Stimulated activated naive CD8-positive, alpha-beta T cell treated with anti-CD3 and anti-CD28 coated beads, Interleukin-15, Interleukin-2, amounts not matched to agents 100 U/mL and 50 U/mL, for 24 hours (primary cell): Measurements from ENCODE around the gene EMX2.

Source experiments
- ATAC-seq: fragments of 150-1000 bp; cut with Tn5 transposase; one replicate; pipeline ENCODE4 v1.10.0; 2021
- DNase-seq: peaks from one replicate; pipeline ENCODE4 v3.0.0; 2021

Gene EMX2

GRCh38 chr10:117544711-117545140 is 2.2 kb downstream of the EMX2 start:
- DNase-seq (no peak), ATAC-seq (no peak)

GRCh38 chr10:117545141-117546019 is 2.8 kb downstream of the EMX2 start:
- no peak for DNase-seq
- no peak for ATAC-seq

DNA sequence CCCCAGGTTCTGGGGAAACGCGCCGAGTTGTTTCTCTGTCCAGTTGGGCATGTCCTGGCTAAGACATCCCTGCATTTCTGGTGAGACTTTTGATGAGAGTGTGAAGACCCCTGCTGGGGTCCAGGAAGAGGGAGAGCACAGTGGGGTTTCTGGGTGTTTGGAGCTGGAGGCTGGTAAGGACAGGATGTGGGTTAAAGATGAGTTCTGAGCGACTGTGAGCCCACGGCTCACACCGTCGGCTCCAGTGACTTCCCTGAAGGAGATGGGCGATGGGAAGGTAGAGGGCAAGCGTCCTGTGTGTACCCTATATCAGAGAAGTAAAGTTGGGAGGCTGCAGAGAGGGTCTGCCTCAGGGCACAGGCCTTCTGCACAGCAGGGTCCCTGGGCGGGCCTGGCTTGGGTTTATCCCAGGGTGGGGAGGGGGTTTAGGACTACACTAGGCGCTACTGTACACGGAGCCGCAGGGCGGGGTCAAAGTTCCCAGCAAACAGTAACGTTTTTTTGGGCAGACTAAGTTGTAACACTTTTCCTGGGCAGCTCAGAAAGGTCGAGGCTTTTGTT is 3.6 kb downstream of the EMX2 start:
- DNase-seq (no peak), ATAC-seq (no peak)

DNA sequence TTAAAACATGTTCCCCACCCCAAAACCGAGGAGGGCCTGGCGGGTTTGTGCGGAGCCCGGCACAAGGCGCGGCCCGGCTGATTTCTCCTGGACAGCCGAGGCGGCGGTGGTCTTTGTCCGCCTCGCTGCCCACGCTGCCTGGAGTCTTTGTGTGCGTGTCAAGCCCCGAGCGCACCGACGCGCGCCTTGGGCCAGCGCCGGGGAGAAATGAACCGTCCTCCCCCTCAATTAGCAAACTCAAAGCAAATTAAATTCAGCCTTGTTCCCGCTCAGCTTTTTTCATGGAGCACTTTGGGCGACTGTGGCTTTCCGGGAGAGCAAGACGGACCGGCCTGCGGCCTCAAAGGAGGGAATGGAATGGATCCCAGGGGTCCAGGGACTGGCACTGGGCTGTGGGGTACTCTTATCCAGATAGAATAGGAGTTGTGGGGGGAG is 4.1 kb downstream of the EMX2 start:
- no peak for DNase-seq
- ATAC-seq: no peak

- no peak for ATAC-seq
- DNase-seq: no peak
Observed at GRCh38 chr10:117547016-117547715, 4.6 kb downstream of the EMX2 start.

- no peak for ATAC-seq
- no peak for DNase-seq
Observed at GRCh38 chr10:117547716-117548668, 5.4 kb downstream of the EMX2 start.

GRCh38 chr10:117549100-117549585 is 6.6 kb downstream of the EMX2 start:
- ATAC-seq (no peak), DNase-seq (no peak)

- ATAC-seq (no peak), DNase-seq (no peak)
Observed at GRCh38 chr10:117550076-117550475, 7.5 kb downstream of the EMX2 start.

- ATAC-seq: no peak
Observed at GRCh38 chr10:117550599-117551329, 8.2 kb downstream of the EMX2 start.

DNA sequence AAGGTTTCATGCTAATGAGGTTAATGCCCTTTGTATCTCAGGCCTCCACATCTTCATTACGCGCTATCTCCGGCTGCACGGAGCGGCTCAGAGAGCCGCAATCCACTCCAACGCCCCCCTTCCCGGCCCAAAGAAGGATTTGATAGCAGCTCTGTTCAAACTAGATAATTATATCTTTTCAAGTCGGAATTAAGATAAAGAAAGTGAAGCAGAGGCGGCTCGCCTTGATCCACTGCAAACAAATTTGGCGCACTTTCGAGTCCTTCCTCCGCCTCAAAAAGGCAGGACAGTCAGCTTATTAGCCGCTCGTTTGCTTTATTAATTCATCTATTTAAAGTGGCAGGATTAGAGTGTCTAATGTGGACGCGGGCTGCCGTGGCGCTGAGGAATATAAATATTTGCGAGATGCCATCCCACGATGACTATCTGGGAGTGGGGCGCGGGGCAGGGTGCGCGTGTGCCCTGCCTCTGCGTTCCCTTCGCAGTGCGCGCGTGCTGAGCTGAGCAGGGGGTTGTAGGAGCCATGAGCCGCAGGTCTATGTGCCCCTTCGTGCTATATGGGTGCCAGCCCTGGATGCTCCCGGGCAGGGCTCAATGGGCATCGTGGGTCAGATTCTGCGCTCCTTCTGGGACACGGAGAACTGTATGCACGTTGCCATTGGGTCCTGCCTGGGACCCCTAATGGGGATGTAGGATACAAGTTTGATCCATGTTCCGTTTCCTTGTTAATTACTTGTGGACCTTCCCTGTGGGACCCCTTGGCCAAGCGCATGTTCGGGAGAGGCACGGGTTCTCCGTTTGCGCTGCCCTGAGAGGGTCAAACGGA is 9.0 kb downstream of the EMX2 start:
- DNase-seq (no peak), ATAC-seq (no peak)

More at GRCh38 chr10:117550599-117551329, 8.2 kb downstream of the EMX2 start:
- no peak for DNase-seq

DNA sequence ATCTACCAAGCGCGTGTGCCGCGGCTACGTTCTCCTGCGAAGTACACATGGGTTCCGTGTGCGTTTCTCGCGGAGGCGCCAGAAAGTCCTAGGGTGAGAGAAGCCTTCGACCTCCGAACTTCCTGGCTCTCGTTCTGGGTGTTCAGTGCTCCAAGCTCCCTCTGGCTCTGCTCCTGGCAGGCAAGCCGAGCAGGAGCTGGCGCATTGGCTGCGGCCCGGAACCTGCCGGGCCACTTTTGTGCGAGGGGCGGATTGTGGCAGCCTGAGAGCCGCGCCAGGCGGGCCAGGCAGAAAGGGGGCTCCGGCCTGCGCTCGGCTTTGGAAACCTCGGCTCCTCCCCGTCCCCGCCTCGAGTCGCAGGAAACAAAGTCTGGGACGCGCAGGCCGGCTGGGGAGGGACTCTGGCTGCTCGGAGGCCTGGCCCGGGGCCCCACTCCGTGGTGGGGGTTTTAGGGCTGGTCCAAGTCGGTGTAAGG is 9.6 kb downstream of the EMX2 start:
- DNase-seq (no peak), ATAC-seq (no peak)

DNA sequence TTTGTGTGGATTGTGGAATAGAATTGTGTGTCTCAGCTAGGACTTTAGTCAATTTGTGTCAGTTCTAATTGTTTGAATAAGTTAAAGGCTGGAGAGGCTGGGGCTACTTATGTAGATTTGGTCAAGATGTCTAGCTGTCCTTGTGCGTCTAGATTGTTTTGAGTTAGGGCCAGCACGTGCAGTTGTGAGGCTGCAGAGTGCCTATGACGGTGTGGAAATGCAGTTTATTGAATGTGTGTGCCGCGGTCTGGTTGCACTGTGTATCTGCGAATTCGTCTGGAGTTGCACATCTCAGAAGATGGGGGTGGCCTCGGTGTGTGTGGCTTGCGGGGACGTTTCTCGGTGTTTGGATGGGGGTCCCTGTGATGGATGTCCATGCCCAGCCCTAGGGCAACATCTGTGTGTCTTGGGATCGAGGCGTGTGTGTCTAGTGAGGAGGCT is 10.2 kb downstream of the EMX2 start:
- ATAC-seq (no peak), DNase-seq (no peak)

GRCh38 chr10:117553142-117553814 is 10.7 kb downstream of the EMX2 start:
- DNase-seq (no peak), ATAC-seq (no peak)

DNA sequence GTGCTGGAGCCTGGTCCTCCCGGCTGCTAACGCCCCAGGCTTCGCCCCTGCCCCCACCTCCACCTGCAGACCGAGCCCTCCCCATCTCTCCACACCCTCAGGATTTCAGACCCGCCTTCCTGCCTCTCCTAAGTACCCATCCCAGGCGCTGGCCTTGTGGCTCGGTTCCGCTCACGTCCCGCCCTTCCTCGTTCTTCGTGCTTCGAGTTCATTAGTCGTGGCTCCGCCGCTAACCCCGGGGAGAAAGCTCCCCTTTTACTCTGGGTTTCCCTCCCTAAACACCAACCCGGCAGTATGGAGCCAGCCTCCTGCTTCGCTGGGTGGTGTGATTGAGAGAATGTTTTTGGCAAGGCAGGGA is 11.2 kb downstream of the EMX2 start:
- ATAC-seq (no peak), DNase-seq (no peak)

- DNase-seq (no peak), ATAC-seq (no peak)
Observed at GRCh38 chr10:117554241-117554814, 11.8 kb downstream of the EMX2 start.

GRCh38 chr10:117555017-117555416 is 12.5 kb downstream of the EMX2 start:
- no peak for DNase-seq
- ATAC-seq: no peak

GRCh38 chr10:117555863-117556262 is 13.3 kb downstream of the EMX2 start:
- no peak for DNase-seq
- ATAC-seq: no peak

- ATAC-seq (no peak), DNase-seq (no peak)
Observed at GRCh38 chr10:117556356-117556755, 13.8 kb downstream of the EMX2 start.

DNA sequence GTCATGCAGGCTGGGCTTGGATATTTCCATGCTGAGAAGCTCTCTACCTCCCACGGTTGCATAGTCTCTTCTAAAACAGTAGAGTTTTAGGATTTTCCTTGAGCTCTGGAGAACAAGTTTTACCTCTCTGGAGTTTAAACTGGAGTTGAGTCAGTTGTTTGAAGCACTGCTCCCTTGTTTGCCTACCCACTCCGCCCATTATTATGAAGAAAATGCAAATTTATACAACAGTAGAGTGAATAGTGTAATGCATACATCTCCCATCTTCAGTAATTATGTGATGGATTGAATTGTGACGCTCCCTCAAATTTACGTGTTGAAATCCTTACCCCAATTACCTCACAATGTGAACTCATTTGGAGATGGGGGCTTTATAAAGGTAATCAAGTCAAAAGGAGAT is 17.2 kb downstream of the EMX2 start:
- no peak for DNase-seq
- ATAC-seq: no peak
